Peyer's patch (tissue), 4 donors: Measurements from ENCODE around the gene MACROD2. TPM values are rescaled to one million over a fixed set of nuclear protein-coding genes. Genes with fewer than 3 reads are reported as not detected.

ENCODE experiments used
- DNase-seq, 3 donors: peaks; one replicate each; pipeline ENCODE4 v3.0.0-alpha.2; 2017 to 2019
- H3K27ac ChIP-seq, 4 donors: fragments of 200-600 bp; sonication (generic); one replicate each; pipeline ENCODE4 v1.5.1; 2016 to 2019
- H3K27me3 ChIP-seq, 2 donors: fragments of 200-600 bp; sonication (generic); one replicate each; pipeline ENCODE4 v1.5.1; 2019
- H3K36me3 ChIP-seq, 3 donors: fragments of 200-600 bp; sonication (generic); one replicate each; pipeline ENCODE4 v1.5.1; 2016 to 2019
- H3K4me1 ChIP-seq, 4 donors: fragments of 200-600 bp; sonication (generic); one replicate each; pipeline ENCODE4 v1.5.1; 2016 to 2019
- H3K4me3 ChIP-seq, 4 donors: fragments of 200-600 bp; sonication (generic); 1 replicate in 3 of 4; 2 replicates in 1 of 4; pipeline ENCODE4 v1.5.1; 2016 to 2019; ENCODE audit warnings: mild to moderate bottlenecking in 1 of 4
- H3K9me3 ChIP-seq, 4 donors: fragments of 200-600 bp; sonication (generic); one replicate each; pipeline ENCODE4 v1.5.1; 2016 to 2019; ENCODE audit warnings: mild to moderate bottlenecking in 1 of 4
- CTCF ChIP-seq, 6 experiments: fragments of 450-650 bp in 4 of 6; fragments of 200-600 bp in 2 of 6; sonication (generic) in 1 of 6; IDR thresholded peaks; one replicate each; pipeline ENCODE4 v1.5.1; 2017 to 2019; ENCODE audit warnings: antibody characterized with exemption in 6 of 6, mild to moderate bottlenecking in 3 of 6, moderate library complexity in 1 of 6
- POLR2A ChIP-seq, 2 donors: fragments of 450-650 bp; IDR thresholded peaks; one replicate each; pipeline ENCODE4 v1.5.1; 2017; ENCODE audit warnings: antibody characterized with exemption in 2 of 2, mild to moderate bottlenecking in 2 of 2, moderate library complexity in 2 of 2
- total RNA-seq, 4 donors: library from RNA; depleted of rRNA; stranded (reverse); fragments of >200 nt; gene quantifications; one replicate each; pipeline ENCODE4 v1.1.0, GENCODE V29; 2016

Gene MACROD2
- total RNA-seq, 4 donors from 2014 or later = 2.5 to 10.7 (median 6.5) TPM

DNA sequence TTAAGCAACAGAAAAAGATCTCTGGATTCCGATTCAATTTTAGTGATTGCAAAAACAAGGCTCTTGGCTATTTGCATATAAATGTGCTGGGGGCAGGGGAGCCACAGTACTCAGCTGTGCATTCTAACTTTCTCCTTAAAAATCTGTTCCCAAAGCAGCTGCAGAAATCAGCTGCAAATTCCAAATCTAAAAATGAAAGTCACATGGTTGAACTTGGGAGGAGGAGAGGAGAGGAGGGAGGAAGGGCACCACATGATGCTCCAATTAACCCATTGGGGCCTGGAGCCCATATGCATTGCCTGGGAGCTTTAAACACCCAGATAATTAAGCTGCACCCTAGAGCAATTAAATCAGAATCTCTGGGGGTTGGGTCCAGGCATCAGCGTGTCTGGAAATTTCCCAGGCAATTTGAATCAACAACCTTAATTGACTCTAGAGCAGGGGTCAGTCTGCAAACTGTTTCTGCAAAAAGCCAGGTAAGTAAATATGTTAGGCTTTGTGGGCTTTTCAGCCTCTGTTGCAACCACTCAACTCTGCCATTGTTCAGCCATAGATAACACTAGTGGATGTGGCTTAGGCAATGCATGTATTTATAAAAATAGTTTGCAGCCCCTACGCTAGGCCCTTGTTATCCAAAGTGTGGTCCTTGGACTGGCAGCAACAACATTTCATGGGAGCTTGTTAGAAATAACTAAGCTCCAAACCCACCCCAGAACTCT is 2069.8 kb downstream of the MACROD2 start:
- no peaks in the 10 kb centered on the region for H3K27me3 ChIP-seq
- no peak for DNase-seq
- no peak overlapping the region for H3K4me3 ChIP-seq
- H3K27ac ChIP-seq = no peak overlapping the region
- no peak for TF ChIP-seq POLR2A (IDR thresholded peaks at IDR 0.05)
- no peak for TF ChIP-seq CTCF (IDR thresholded peaks at IDR 0.05)
- H3K9me3 ChIP-seq = no peaks in the 10 kb centered on the region
- H3K4me1 ChIP-seq = no peaks in the 10 kb centered on the region
- no peaks in the 10 kb centered on the region for H3K36me3 ChIP-seq

DNA sequence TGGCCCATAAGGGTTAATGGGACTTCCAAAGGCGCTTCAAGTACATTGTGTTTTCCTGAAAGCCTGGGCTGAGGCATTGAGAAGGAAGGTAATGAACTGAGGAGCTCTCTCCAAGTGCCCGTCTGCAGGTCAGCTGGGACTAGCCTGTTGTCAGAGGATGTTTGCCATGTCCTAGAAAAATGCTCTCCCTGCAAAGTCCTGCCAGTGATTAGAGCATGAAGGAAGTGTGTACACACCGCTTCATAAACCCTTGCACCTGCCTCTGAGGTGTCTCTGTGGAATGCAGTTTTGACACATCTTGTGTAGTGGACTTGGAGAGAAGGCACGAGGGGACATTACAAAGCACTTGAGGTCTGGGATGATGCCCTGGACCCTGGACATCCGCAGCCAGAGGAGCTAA is 2071.3 kb downstream of the MACROD2 start:
- H3K27me3 ChIP-seq = no peaks in the 10 kb centered on the region
- no peaks in the 10 kb centered on the region for H3K4me1 ChIP-seq
- no peak overlapping the region for H3K27ac ChIP-seq
- TF ChIP-seq CTCF (IDR thresholded peaks at IDR 0.05) = no peak
- TF ChIP-seq POLR2A (IDR thresholded peaks at IDR 0.05) = no peak
- no peaks in the 10 kb centered on the region for H3K36me3 ChIP-seq
- no peaks in the 10 kb centered on the region for H3K9me3 ChIP-seq
- DNase-seq = no peak
- no peak overlapping the region for H3K4me3 ChIP-seq

- H3K36me3 ChIP-seq = no peaks in the 10 kb centered on the region
- DNase-seq = no peak
- no peaks in the 10 kb centered on the region for H3K9me3 ChIP-seq
- no peaks in the 10 kb centered on the region for H3K4me1 ChIP-seq
- H3K4me3 ChIP-seq = no peak overlapping the region
- H3K27me3 ChIP-seq = no peaks in the 10 kb centered on the region
- H3K27ac ChIP-seq = peak overlapping the region in 1 of 4 donors; percentile 27
- TF ChIP-seq CTCF (IDR thresholded peaks at IDR 0.05) (no peak), POLR2A (IDR thresholded peaks at IDR 0.05) (no peak)
Measured at GRCh38 chr20:16069389-16070010, 2074.2 kb downstream of the MACROD2 start.

GRCh38 chr20:16072220-16072619 is 2076.9 kb downstream of the MACROD2 start:
- no peaks in the 10 kb centered on the region for H3K27me3 ChIP-seq
- H3K27ac ChIP-seq = no peak overlapping the region
- no peaks in the 10 kb centered on the region for H3K9me3 ChIP-seq
- DNase-seq = no peak
- no peak for TF ChIP-seq POLR2A (IDR thresholded peaks at IDR 0.05)
- TF ChIP-seq CTCF (IDR thresholded peaks at IDR 0.05) = no peak
- H3K4me1 ChIP-seq = no peaks in the 10 kb centered on the region
- H3K4me3 ChIP-seq = no peak overlapping the region
- no peaks in the 10 kb centered on the region for H3K36me3 ChIP-seq

DNA sequence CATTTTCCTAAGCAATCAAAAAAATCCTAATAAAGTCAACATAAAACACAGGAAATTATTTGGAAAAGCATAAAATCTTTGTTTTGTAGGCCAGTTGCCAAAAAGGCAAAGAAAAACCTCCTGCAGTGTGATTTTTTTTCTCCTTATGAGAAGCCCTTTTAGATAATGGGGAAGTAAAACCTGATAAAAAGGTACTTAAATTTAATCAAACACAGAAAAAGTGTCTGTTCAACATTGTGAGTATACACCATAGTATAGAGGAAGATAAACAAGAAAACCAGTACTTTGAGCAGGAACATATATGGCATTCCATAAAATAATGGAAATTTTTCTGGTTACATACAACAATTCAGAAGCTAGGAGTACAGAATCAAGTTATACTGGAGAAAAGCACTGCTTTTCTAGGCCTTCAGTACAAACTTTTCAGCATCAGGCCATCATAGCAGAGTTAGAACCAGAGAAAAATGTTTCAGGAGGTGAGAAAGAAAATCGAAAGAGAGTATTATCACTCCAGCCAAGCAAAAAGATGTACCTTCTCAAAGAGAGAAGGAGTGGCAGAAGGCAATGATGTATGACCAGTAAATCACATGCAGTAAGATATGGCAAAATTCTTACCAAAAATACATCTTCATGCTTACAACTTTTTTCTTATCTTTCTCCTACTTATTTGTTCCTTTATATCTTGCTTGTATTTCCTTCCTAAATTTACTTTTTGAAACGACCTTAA is 2083.0 kb downstream of the MACROD2 start:
- H3K27me3 ChIP-seq = no peaks in the 10 kb centered on the region
- no peak for DNase-seq

More for the DNA sequence above, 2083.0 kb downstream of the MACROD2 start:
- H3K4me1 ChIP-seq = no peaks in the 10 kb centered on the region
- H3K4me3 ChIP-seq = no peak overlapping the region
- H3K9me3 ChIP-seq = peaks cover 0 to 3% (median 0%) of the 10 kb centered on the region in 4 donors
- H3K36me3 ChIP-seq = no peaks in the 10 kb centered on the region
- TF ChIP-seq POLR2A (IDR thresholded peaks at IDR 0.05) (no peak), CTCF (IDR thresholded peaks at IDR 0.05) (no peak)
- H3K27ac ChIP-seq = peak overlapping the region in 2 of 4 donors; percentile 18 to 20
